ENCODE results near the gene OXLD1. TPM values are rescaled to one million over a fixed set of nuclear protein-coding genes. Genes with fewer than 3 reads are reported as not detected.

The OXLD1 gene
- total RNA-seq, 1 experiment from 2014 or later, result 75.9 TPM

DNA sequence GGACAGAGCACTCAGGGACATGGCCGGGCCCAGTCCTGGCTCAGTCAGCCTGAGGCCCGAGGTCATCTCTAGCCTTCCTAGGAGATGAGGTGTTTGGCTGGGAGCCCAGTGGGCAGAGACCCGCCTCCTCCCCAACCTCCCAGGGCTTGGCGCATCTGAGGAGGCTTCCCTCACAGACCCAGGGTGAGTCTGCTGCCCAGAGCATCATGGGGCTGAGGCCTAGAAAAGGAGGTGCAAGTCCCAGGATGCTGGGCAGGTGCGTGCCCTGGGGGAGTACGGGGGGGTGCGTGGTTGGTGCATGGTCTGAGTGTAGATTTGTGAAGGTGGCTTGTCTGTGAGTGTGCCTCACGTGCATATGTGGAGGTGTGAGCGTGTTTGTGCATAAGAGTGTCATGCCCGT lies 14.7 kb downstream of the OXLD1 start (continued):
- TF ChIP-seq SIN3A (IDR thresholded peaks at IDR 0.05; ENCODE audit: low read depth) (no peak), ZNF274 (IDR thresholded peaks at IDR 0.05; ENCODE audit: low read depth, low read length) (no peak), CTCF (IDR thresholded peaks at IDR 0.05 in 2 of 3, conservative IDR thresholded peaks at IDR 0.05 in 1 of 3; ENCODE audit: borderline replicate concordance in 1 of 3, insufficient read depth in 1 of 3, low read depth in 2 of 3, low read length in 2 of 3) (no peak)

GRCh38 chr17:81650951-81651350 lies 15.5 kb downstream of the OXLD1 start:
- peaks cover 0 to 5% of the 10 kb centered on the region in 2 experiments; a peak in 1 of 4 replicates for H3K9me3 ChIP-seq (ENCODE audit: control insufficient read depth in 1 of 2, insufficient read depth in 1 of 2, low read depth in 1 of 2, low read length in 2 of 2)
- H4K20me1 ChIP-seq (ENCODE audit: insufficient read depth), result no peaks in the 10 kb centered on the region
- intact Hi-C loops (cut with micrococcal nuclease), result no loop called here
- no peak overlapping the region; the same call in 1 of the 2 replicates for H3K27ac ChIP-seq (ENCODE audit: low read depth, low read length)
- CTCF ChIA-PET, result no interaction called here
- POLR2A ChIA-PET, result no interaction called here
- H3K9me2 ChIP-seq (ENCODE audit: insufficient read depth), result no peaks in the 10 kb centered on the region
- H2AFZ ChIP-seq (ENCODE audit: low read depth, low read length, poor library complexity, severe bottlenecking), result no peak overlapping the region
- H3K4me2 ChIP-seq (ENCODE audit: low read length), result no peak overlapping the region
- H3K79me2 ChIP-seq (ENCODE audit: insufficient read depth, low read length), result no peaks in the 10 kb centered on the region
- ATAC-seq (no peak), DNase-seq (ENCODE audit: low read depth, low spot score) (no peak)
- no peak overlapping the region for H3K9ac ChIP-seq (ENCODE audit: low read length)
- no peaks in the 10 kb centered on the region for H3K27me3 ChIP-seq (ENCODE audit: insufficient read depth, low read length)
- TF ChIP-seq, protein P1, sequence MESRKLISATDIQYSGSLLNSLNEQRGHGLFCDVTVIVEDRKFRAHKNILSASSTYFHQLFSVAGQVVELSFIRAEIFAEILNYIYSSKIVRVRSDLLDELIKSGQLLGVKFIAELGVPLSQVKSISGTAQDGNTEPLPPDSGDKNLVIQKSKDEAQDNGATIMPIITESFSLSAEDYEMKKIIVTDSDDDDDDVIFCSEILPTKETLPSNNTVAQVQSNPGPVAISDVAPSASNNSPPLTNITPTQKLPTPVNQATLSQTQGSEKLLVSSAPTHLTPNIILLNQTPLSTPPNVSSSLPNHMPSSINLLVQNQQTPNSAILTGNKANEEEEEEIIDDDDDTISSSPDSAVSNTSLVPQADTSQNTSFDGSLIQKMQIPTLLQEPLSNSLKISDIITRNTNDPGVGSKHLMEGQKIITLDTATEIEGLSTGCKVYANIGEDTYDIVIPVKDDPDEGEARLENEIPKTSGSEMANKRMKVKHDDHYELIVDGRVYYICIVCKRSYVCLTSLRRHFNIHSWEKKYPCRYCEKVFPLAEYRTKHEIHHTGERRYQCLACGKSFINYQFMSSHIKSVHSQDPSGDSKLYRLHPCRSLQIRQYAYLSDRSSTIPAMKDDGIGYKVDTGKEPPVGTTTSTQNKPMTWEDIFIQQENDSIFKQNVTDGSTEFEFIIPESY (IDR thresholded peaks at IDR 0.05; ENCODE audit: extremely low read depth, insufficient replicate concordance, low read length), result no peak
- TF ChIP-seq ATF3 (IDR thresholded peaks at IDR 0.05) (no peak), EGR1 (IDR thresholded peaks at IDR 0.05; ENCODE audit: low read depth) (no peak), YY1 (IDR thresholded peaks at IDR 0.05; ENCODE audit: extremely low read depth, insufficient replicate concordance, low read depth, low read length) (no peak), EZH2 (IDR thresholded peaks at IDR 0.05) (no peak), REST (IDR thresholded peaks at IDR 0.05; ENCODE audit: low read depth) (no peak), POLR2AphosphoS5 (IDR thresholded peaks at IDR 0.05; ENCODE audit: low read depth, low read length) (no peak), EZH2phosphoT487 (IDR thresholded peaks at IDR 0.05; ENCODE audit: borderline replicate concordance) (no peak)
- no peaks in the 10 kb centered on the region for H3K36me3 ChIP-seq (ENCODE audit: control insufficient read depth in 1 of 2, insufficient read depth in 2 of 2, low read length in 2 of 2)
- peaks cover 7 to 19% of the 10 kb centered on the region in 2 experiments; a peak in 3 of 4 replicates for H3K4me1 ChIP-seq (ENCODE audit: control insufficient read depth in 1 of 2, insufficient read depth in 2 of 2, low read length in 2 of 2)
- RAD21 ChIA-PET (ENCODE audit: low non-redundant PET in 1 of 2, low total read pairs in 2 of 2, uncharacterized antibody in 2 of 2, unreplicated experiment in 2 of 2), result no interaction called here
- no peak overlapping the region for H3K4me3 ChIP-seq (replicated peaks in 1 of 2; ENCODE audit: low read depth in 1 of 2, low read length in 2 of 2)
- BruUV-seq (replicated peaks), result no TSS peak

Measured in HCT116 (cell line).